Panc1 (cell line): Measurements from ENCODE around the gene SMIM1.

ENCODE experiments used
- CTCF ChIP-seq: fragments of 450-650 bp; IDR thresholded peaks from 2 replicates; pipeline ENCODE4 v1.5.1; 2017; ENCODE audit warnings: mild to moderate bottlenecking
- POLR2AphosphoS5 ChIP-seq: IDR thresholded peaks from 2 replicates; pipeline ENCODE4 v1.6.1; 2012; ENCODE audit warnings: mild to moderate bottlenecking, low read depth, low read length, moderate library complexity
- REST ChIP-seq, 2 experiments: IDR thresholded peaks; 2 replicates each; pipeline ENCODE4 v1.6.1; 2011 to 2012; ENCODE audit warnings: low read depth in 2 of 2, control low read depth in 1 of 2, low read length in 1 of 2, mild to moderate bottlenecking in 1 of 2, moderate library complexity in 1 of 2; ENCODE audit not compliant: insufficient read depth in 1 of 2
- SIN3A ChIP-seq: IDR thresholded peaks from 2 replicates; pipeline ENCODE4 v1.6.1; 2012; ENCODE audit warnings: low read depth, mild to moderate bottlenecking, low read length, moderate library complexity, borderline replicate concordance; ENCODE audit not compliant: insufficient read depth
- TCF7L2 ChIP-seq: IDR thresholded peaks from 2 replicates; pipeline ENCODE4 v1.6.1; 2011; ENCODE audit warnings: mild to moderate bottlenecking, low read depth, low read length, inconsistent platforms

DNA sequence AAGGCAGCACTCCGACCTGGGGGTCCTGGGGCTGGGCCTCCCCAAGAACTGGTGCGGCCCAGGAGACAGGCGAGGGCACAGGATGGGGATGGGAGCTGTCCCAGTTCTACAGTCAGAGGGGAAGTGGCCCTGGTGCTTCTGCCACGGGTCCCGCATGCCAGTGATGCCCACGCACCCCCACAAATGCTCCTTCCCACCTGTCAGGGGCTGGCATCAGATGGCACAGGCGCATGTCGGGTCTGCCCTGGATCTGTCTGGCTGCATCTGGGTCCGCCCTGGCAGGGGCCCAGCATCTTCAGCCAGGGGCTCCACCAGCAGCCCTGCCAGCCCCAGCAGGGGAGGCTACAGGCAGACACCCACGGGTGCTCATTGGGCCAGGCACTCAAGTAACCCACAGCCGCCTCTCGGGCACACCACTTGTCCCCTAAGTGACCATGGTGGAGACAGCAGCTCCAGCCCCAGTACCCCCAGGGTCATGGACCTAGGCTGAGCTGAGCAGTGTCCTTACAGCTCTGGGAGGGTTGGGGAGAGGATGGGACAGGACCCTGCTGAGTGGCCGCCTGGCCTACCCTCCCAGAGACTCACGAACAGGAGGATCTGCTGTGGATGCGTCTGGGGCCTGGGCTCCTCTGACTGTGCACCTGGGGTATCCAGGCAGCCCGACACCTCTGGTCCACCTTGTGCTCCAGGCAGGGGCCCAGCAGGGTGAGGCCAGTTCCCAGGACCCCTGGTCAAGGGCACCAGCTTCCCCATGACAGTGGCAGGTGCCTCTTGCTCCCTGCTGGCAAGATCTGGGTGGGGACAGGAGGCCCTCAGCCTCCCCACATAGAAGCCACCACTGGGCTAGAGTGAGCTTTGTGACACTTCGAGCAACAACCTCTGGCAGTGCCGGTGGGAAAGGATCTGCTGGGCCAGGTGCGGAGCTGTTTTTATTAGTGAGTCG lies 5.4 kb downstream of the SMIM1 start:
- TF ChIP-seq CTCF (no peak), TCF7L2 (no peak), POLR2AphosphoS5 (no peak; the same call in 1 of the 2 replicates), REST (IDR thresholded peaks at IDR 0.05; ENCODE audit: insufficient read depth in 1 of 2, low read depth in 2 of 2, low read length in 1 of 2) (no peak), SIN3A (no peak)
